Keratinocyte (primary cell): ENCODE measurements around the gene DACT1. TPM values are rescaled to one million over a fixed set of nuclear protein-coding genes. Genes with fewer than 3 reads are reported as not detected.

Experiments
- DNase-seq: peaks from one replicate; pipeline ENCODE4 v3.0.0-alpha.2; 2011; ENCODE audit warnings: low read depth, missing footprints, low spot score
- FAIRE-seq: peaks from 2 replicates; lab custom pipeline; 2011; peaks lifted over from hg19 to GRCh38; lab: Jason Lieb, UNC
- H2AFZ ChIP-seq: 2 replicates; pipeline ENCODE4 v1.6.0; 2012; ENCODE audit warnings: low read length, control low read depth, inconsistent platforms; ENCODE audit not compliant: control insufficient read depth
- H3K27ac ChIP-seq: 2 replicates; pipeline ENCODE4 v1.5.1; 2011; ENCODE audit warnings: low read length; ENCODE audit not compliant: control insufficient read depth, insufficient read depth
- H3K27me3 ChIP-seq: 3 replicates; pipeline ENCODE4 v1.6.0; 2011; ENCODE audit warnings: low read length; ENCODE audit not compliant: control insufficient read depth, insufficient read depth; ENCODE audit errors: extremely low read depth
- H3K36me3 ChIP-seq, 2 experiments: 2 replicates in 1 of 2; 3 replicates in 1 of 2; pipeline ENCODE4 v1.5.1; 2011; ENCODE audit warnings: low read length in 2 of 2, mild to moderate bottlenecking in 1 of 2; ENCODE audit not compliant: control insufficient read depth in 2 of 2, insufficient read depth in 2 of 2; ENCODE audit errors: extremely low read depth in 1 of 2
- H3K4me1 ChIP-seq: 3 replicates; pipeline ENCODE4 v1.5.1; 2011; ENCODE audit warnings: low read length; ENCODE audit not compliant: control insufficient read depth, insufficient read depth; ENCODE audit errors: extremely low read depth
- H3K4me2 ChIP-seq: 3 replicates; pipeline ENCODE4 v1.6.0; 2011; ENCODE audit warnings: low read depth, low read length; ENCODE audit not compliant: control insufficient read depth, insufficient read depth; ENCODE audit errors: extremely low read depth
- H3K4me3 ChIP-seq, 3 experiments: fragments of 200-600 bp in 1 of 3; sonication (generic) in 1 of 3; 2 replicates in 2 of 3; 3 replicates in 1 of 3; pipeline ENCODE4 v1.5.1; 2011 to 2016; ENCODE audit warnings: low read length in 3 of 3, mild to moderate bottlenecking in 3 of 3, control low read depth in 2 of 3, inconsistent platforms in 1 of 3, low read depth in 1 of 3, mixed read lengths in 1 of 3, mixed run types in 1 of 3, moderate library complexity in 1 of 3; ENCODE audit not compliant: control insufficient read depth in 2 of 3, insufficient read depth in 2 of 3; ENCODE audit errors: extremely low read depth in 1 of 3
- H3K79me2 ChIP-seq: 2 replicates; pipeline ENCODE4 v1.6.0; 2012; ENCODE audit warnings: low read length; ENCODE audit not compliant: control insufficient read depth, insufficient read depth
- H3K9ac ChIP-seq: 3 replicates; pipeline ENCODE4 v1.6.0; 2011; ENCODE audit warnings: low read length; ENCODE audit not compliant: control insufficient read depth, insufficient read depth; ENCODE audit errors: extremely low read depth
- H3K9me1 ChIP-seq: 3 replicates; pipeline ENCODE4 v1.6.0; 2011; ENCODE audit warnings: low read length; ENCODE audit not compliant: control insufficient read depth, insufficient read depth; ENCODE audit errors: extremely low read depth
- H3K9me3 ChIP-seq: 2 replicates; pipeline ENCODE4 v1.5.1; 2012; ENCODE audit warnings: low read depth, low read length; ENCODE audit not compliant: control insufficient read depth
- H4K20me1 ChIP-seq: 3 replicates; pipeline ENCODE4 v1.6.0; 2011; ENCODE audit warnings: low read length; ENCODE audit not compliant: control insufficient read depth, insufficient read depth; ENCODE audit errors: extremely low read depth
- EZH2 ChIP-seq: IDR thresholded peaks from one replicate; pipeline ENCODE4 v1.6.1; 2012; ENCODE audit warnings: inconsistent platforms, mild to moderate bottlenecking, low read length, moderate library complexity
- dilution Hi-C: fragments of 300-500 bp; cut with MboI; formaldehyde crosslinking; loops from one replicate; pipeline ENCODE4 v1.7.0; 2020; ENCODE audit warnings: low sequenced_read_pairs; ENCODE audit not compliant: extremely low pct_ligation_motif_present
- polyA plus RNA-seq, 5 experiments: library from polyadenylated mRNA; depleted of rRNA in 3 of 5; stranded (reverse) in 3 of 5; stranded (forward) in 1 of 5; unstranded in 1 of 5; fragments of >200 nt; gene quantifications; 1 replicate in 1 of 5; 2 replicates in 3 of 5; 3 replicates in 1 of 5; pipeline versions ENCODE4 v1.2.1 to v1.2.3, GENCODE V29; 2011 to 2012; ENCODE audit warnings: missing spikeins in 2 of 5, low read depth in 1 of 5, low replicate concordance in 1 of 5
- TF ChIP-seq, protein P1 (sequence below), 3 experiments: IDR thresholded peaks in 1 of 3; conservative IDR thresholded peaks in 1 of 3; optimal IDR thresholded peaks in 1 of 3; 2 replicates in 2 of 3; 3 replicates in 1 of 3; pipeline versions ENCODE3 to v1.5.1; 2011; ENCODE audit warnings: low read length in 3 of 3, mild to moderate bottlenecking in 3 of 3, moderate library complexity in 2 of 3, control low read depth in 1 of 3, inconsistent platforms in 1 of 3; ENCODE audit not compliant: insufficient read depth in 2 of 3; ENCODE audit errors: extremely low read depth in 1 of 3

Gene DACT1
- polyA plus RNA-seq, 1 donor (not counting 4 experiments of a cell fraction or from before 2014, with no cell fraction given): 0.10 TPM

DNA sequence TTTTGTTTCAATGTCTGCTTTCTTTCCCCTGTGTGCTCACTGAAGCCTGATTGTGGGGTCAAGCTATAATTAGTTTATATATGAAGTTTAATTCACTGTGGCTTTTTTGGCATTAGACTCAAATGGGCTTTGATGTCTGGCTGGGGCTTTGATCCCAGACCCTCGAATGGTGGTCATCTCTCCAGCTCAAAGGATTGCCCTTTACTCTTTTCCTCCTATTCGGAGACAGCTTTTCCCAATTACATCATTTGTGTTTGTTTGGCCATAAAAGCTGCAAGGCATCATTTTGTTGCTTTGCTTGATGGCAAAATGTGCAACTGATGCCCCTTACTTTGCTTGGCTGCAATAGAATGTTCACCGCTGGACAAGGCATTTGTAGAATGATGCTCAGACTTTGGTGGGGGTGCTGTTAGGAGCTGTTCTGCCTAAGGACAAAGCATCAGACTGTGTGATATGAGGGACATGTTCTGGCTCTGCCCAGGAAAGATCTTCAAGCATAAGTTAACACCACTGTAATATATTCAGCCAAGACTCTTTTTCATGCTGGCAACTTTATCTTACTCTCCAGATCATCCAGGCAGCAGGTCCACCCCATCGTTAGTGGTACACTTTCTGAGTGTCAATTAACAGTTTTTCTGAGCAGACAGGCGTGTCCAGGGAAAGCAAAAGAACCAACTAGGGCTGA, 3.2 kb upstream of the DACT1 start:
- Histone ChIP-seq H3K9me3 (no peaks in the 10 kb centered on the region), H3K4me2 (no peak overlapping the region), H3K4me1 (peaks cover 5% of the 10 kb centered on the region), H3K36me3 (no peaks in the 10 kb centered on the region), H4K20me1 (peaks cover 2% of the 10 kb centered on the region), H3K9me1 (no peaks in the 10 kb centered on the region), H3K79me2 (no peaks in the 10 kb centered on the region), H3K27me3 (peaks cover 52% of the 10 kb centered on the region), H3K4me3 (no peak overlapping the region), H3K27ac (no peak overlapping the region), H3K9ac (no peak overlapping the region), H2AFZ (no peak overlapping the region)
- FAIRE-seq (no peak), DNase-seq (no peak)
- dilution Hi-C loops: no loop called here
- no peak for TF ChIP-seq EZH2
- TF ChIP-seq, protein P1, sequence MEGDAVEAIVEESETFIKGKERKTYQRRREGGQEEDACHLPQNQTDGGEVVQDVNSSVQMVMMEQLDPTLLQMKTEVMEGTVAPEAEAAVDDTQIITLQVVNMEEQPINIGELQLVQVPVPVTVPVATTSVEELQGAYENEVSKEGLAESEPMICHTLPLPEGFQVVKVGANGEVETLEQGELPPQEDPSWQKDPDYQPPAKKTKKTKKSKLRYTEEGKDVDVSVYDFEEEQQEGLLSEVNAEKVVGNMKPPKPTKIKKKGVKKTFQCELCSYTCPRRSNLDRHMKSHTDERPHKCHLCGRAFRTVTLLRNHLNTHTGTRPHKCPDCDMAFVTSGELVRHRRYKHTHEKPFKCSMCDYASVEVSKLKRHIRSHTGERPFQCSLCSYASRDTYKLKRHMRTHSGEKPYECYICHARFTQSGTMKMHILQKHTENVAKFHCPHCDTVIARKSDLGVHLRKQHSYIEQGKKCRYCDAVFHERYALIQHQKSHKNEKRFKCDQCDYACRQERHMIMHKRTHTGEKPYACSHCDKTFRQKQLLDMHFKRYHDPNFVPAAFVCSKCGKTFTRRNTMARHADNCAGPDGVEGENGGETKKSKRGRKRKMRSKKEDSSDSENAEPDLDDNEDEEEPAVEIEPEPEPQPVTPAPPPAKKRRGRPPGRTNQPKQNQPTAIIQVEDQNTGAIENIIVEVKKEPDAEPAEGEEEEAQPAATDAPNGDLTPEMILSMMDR (optimal IDR thresholded peaks at IDR 0.05 in 1 of 3, IDR thresholded peaks at IDR 0.05 in 1 of 3, conservative IDR thresholded peaks at IDR 0.05 in 1 of 3; ENCODE audit: extremely low read depth in 1 of 3, insufficient read depth in 2 of 3, low read length in 3 of 3): no peak

DNA sequence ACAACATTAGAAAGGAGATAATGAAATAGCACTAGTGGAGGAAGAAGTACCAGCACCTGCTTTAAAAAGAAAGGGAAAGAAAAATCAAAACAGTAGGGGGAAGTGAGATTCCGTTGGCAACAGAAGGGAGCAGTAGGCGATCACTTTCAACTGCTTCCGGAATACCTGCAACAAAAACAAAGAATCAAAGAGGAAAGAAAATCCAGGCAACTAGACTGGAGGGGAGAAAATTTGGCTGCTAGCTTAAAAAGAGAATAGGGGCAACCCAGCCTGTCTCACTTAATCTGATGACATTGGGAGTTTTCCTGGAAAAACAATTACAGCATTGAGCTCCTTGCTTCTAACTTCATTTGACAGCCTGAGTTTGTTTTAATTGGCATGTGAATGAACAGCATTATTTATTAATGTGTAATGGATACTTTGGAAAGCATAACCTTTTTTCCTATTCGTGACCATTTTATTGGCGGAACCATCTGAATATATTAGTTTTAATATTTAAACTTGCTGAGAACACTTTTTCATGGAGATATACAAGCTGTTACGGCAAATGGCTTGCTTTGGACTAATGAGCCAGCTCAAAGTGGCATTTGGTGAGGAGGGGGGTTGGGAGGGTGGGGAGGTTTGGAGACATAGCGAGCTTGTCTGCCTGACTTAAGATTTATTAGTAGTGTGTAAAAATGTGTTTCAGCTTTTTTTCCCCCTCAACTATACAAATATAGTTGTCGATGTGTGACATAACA, 2.5 kb upstream of the DACT1 start:
- Histone ChIP-seq H3K9me3 (no peaks in the 10 kb centered on the region), H3K9me1 (no peaks in the 10 kb centered on the region), H3K79me2 (no peaks in the 10 kb centered on the region), H2AFZ (no peak overlapping the region), H3K27ac (no peak overlapping the region), H3K27me3 (peaks cover 52% of the 10 kb centered on the region), H3K4me3 (no peak overlapping the region), H3K4me1 (peaks cover 5% of the 10 kb centered on the region), H3K36me3 (no peaks in the 10 kb centered on the region), H3K9ac (no peak overlapping the region), H4K20me1 (peaks cover 2% of the 10 kb centered on the region), H3K4me2 (no peak overlapping the region)
- TF ChIP-seq, protein P1 (optimal IDR thresholded peaks at IDR 0.05 in 1 of 3, IDR thresholded peaks at IDR 0.05 in 1 of 3, conservative IDR thresholded peaks at IDR 0.05 in 1 of 3; ENCODE audit: extremely low read depth in 1 of 3, insufficient read depth in 2 of 3, low read length in 3 of 3): no peak
- no peak for TF ChIP-seq EZH2
- DNase-seq (no peak), FAIRE-seq (no peak)
- dilution Hi-C loops: no loop called here
